Measurements from ENCODE around the gene CARD11. TPM values are rescaled to one million over a fixed set of nuclear protein-coding genes. Genes with fewer than 3 reads are reported as not detected.
A peak's percentile ranks its signal among the peaks of the same experiment; 100 is the strongest.

The CARD11 gene
- total RNA-seq, 1 donor from 2014 or later, result 6.3 TPM

DNA sequence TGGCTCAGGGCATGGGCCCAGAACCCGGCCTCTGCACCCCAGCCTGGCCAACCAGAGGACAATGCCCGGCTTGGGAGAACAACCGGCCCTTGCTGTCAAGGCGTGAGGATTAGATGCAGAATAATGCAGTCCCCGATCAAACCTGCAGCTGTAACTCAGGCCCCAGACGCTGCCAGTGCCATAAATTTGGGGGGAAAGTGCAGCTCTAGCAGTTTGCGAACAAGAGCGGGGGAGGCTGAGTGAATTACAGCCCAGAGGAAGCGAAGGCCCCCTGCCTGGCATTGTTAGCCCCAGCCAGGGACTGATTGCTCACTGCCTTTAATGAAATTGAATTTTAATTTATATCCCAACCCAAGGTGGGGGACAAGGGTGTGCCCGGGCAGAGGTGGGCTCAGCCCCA, 161.6 kb downstream of the CARD11 start:
- TF ChIP-seq, protein P1, sequence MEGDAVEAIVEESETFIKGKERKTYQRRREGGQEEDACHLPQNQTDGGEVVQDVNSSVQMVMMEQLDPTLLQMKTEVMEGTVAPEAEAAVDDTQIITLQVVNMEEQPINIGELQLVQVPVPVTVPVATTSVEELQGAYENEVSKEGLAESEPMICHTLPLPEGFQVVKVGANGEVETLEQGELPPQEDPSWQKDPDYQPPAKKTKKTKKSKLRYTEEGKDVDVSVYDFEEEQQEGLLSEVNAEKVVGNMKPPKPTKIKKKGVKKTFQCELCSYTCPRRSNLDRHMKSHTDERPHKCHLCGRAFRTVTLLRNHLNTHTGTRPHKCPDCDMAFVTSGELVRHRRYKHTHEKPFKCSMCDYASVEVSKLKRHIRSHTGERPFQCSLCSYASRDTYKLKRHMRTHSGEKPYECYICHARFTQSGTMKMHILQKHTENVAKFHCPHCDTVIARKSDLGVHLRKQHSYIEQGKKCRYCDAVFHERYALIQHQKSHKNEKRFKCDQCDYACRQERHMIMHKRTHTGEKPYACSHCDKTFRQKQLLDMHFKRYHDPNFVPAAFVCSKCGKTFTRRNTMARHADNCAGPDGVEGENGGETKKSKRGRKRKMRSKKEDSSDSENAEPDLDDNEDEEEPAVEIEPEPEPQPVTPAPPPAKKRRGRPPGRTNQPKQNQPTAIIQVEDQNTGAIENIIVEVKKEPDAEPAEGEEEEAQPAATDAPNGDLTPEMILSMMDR (IDR thresholded peaks at IDR 0.05; ENCODE audit: insufficient read depth, low read length, severe bottlenecking), result no peak
- Histone ChIP-seq H3K4me3 (ENCODE audit: low read depth, low read length) (no peak overlapping the region), H3K27me3 (ENCODE audit: control insufficient read depth, insufficient read depth, low read length) (no peaks in the 10 kb centered on the region), H3K36me3 (ENCODE audit: control insufficient read depth, insufficient read depth, low read length) (no peaks in the 10 kb centered on the region)
- FAIRE-seq (no peak), DNase-seq (ENCODE audit: low read depth) (no peak)

DNA sequence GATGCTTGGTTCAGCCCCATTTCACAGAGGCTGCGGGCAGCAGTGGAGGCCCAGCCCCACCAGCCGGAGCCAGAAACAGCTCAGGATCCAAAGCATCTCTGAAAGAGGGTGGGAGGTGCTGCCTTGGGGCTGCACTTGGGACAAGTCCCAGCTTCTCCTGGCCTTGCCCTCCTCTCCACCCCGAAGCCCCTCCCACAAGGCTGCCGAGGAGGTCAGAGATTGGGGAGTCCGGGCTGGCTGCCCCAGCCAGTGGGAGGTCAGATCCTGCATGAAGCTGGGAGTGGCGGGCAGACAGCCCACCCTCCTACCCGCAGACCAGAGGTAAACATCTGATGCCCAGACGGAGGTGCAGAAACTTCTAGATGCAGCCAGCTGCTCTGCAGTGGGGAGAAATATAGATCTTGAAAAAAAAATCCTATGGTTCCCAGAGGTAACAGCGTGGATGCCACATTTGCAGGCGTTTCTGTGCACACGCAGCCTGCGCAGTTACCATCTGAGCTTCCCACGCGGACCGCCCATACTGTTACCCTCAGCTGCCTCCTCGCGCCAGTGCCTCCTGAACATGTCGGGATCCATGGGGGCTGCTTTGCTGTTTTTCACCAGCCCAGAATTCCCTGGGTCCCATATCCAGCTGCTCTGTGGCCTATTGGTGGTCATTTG, 162.7 kb downstream of the CARD11 start:
- no peaks in the 10 kb centered on the region for H3K36me3 ChIP-seq (ENCODE audit: control insufficient read depth, insufficient read depth, low read length)
- no peak overlapping the region for H3K4me3 ChIP-seq (ENCODE audit: low read depth, low read length)
- H3K27me3 ChIP-seq (ENCODE audit: control insufficient read depth, insufficient read depth, low read length), result no peaks in the 10 kb centered on the region
- no peak for DNase-seq (ENCODE audit: low read depth)
- TF ChIP-seq, protein P1 (IDR thresholded peaks at IDR 0.05; ENCODE audit: insufficient read depth, low read length, severe bottlenecking), result no peak
- no peak for FAIRE-seq

DNA sequence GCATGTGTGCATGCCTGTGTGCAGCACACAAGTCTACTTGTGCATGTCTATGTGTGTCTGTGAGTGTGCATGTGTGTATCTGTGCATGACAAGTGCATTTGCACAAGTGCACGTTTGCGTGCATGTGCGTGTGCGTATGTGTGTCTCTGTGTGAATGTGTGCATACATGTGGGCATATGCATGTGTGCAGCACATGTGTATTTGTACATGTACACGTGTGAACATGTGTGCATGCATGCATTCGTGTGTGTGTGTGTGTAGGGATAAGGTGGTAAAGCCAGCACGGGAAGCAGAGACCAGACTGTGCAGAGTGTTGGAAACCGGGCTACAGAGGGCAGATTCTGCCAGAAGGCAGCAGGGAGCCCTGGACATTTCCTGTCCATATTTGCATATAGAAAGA, 163.6 kb downstream of the CARD11 start:
- Histone ChIP-seq H3K36me3 (ENCODE audit: control insufficient read depth, insufficient read depth, low read length) (no peaks in the 10 kb centered on the region), H3K27me3 (ENCODE audit: control insufficient read depth, insufficient read depth, low read length) (no peaks in the 10 kb centered on the region), H3K4me3 (ENCODE audit: low read depth, low read length) (no peak overlapping the region)
- FAIRE-seq (peak; percentile 99), DNase-seq (ENCODE audit: low read depth) (no peak)
- TF ChIP-seq, protein P1 (IDR thresholded peaks at IDR 0.05; ENCODE audit: insufficient read depth, low read length, severe bottlenecking), result no peak

DNA sequence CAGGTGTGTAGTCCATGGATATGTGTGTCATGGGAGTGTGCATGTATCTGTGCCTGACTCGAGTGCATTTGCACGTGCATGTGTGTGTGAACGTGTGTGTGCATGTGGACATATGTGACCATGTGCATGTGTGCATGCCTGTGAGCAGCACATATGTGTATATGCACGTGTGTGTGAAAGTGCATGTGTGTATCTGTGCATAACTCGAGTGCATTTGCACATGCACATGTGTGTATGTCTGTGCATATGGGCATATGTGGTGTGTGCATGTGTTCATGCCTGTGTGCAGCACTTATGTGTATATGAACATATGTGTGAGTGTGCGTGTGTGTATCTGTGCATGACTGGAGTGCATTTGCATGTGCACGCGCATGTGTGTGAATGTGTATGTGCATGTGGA, 164.3 kb downstream of the CARD11 start:
- FAIRE-seq (no peak), DNase-seq (ENCODE audit: low read depth) (no peak)
- Histone ChIP-seq H3K36me3 (ENCODE audit: control insufficient read depth, insufficient read depth, low read length) (no peaks in the 10 kb centered on the region), H3K27me3 (ENCODE audit: control insufficient read depth, insufficient read depth, low read length) (no peaks in the 10 kb centered on the region), H3K4me3 (ENCODE audit: low read depth, low read length) (no peak overlapping the region)
- TF ChIP-seq, protein P1 (IDR thresholded peaks at IDR 0.05; ENCODE audit: insufficient read depth, low read length, severe bottlenecking), result no peak

DNA sequence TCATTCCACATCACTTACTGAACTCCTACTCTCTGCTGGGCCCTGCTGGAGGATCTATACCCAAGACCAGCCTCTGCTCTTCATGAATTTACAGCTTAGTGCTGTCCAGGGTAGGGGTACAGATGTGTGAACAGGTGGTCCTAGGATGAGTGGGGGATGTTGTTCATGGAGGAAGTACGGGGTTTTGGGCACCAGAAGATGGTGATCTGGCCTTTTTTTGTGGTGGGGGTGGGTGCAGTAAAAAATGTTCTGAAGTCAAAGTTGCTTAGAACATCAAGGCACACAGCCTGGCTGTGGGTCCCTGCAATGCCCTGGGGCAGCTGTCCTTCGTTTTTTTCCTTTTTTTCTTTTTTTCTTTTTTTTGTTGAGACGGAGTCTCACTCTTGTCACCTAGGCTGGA, 165.4 kb downstream of the CARD11 start:
- no peaks in the 10 kb centered on the region for H3K27me3 ChIP-seq (ENCODE audit: control insufficient read depth, insufficient read depth, low read length)
- H3K4me3 ChIP-seq (ENCODE audit: low read depth, low read length), result no peak overlapping the region
- DNase-seq (ENCODE audit: low read depth), result no peak
- FAIRE-seq, result no peak
- no peaks in the 10 kb centered on the region for H3K36me3 ChIP-seq (ENCODE audit: control insufficient read depth, insufficient read depth, low read length)
- TF ChIP-seq, protein P1 (IDR thresholded peaks at IDR 0.05; ENCODE audit: insufficient read depth, low read length, severe bottlenecking), result no peak
